GM18907 (cell line): ENCODE data around the gene KCNMA1.

Experiments used
- ATAC-seq: cut with Tn5 transposase; IDR thresholded peaks from one replicate; pipeline ENCODE4 v1.9.1; 2021; ENCODE audit warnings: mild to moderate bottlenecking, moderate library complexity; ENCODE audit not compliant: unreplicated experiment

Gene KCNMA1

DNA sequence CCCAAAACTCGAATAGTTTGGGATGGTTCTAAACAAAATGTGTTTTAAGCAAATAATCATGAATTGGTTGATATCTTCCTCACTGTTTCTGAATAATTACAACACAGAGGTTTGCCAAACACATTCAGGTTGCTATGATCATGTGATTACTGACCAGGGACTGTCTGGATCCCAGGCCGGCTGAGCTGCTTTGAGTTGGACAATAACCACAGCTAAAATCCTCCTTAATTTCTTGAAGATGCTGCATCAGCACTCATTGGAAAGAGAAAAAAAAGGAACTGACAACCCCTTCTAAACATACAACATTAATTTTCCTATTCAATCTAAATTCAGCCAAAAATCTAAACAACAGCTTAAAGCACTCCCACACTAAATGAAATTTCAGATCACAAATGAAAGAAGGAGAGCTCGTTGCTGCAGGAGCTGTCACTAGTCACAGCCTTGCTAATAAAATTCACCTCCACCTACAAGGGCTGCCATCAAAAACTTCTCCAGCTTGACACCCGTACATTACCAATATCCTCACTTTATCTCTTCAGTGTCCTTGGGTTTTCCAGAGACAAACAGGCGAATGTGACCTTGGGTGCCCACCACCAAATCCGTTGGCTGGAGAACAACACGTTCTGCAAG is 560.2 kb downstream of the KCNMA1 start:
- no peak for ATAC-seq

DNA sequence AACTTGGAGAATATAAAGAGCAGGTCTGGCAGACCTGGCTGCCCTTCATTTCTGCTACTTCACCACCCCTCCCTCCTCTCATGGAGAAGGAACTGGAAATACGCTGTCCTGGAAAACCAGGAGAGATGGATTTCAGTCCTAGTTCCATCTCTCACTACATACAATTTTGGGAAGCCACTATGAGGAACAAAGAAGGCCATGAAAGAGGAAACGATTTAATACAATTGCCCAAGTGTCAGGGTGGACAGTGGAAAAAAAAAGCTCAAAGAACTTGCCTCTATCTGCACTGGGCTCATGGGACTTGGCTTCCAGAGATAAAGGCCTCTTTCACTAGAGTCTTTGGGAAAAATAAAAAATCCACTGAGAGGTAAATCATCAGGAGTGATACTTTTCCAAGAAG is 561.7 kb downstream of the KCNMA1 start:
- no peak for ATAC-seq

DNA sequence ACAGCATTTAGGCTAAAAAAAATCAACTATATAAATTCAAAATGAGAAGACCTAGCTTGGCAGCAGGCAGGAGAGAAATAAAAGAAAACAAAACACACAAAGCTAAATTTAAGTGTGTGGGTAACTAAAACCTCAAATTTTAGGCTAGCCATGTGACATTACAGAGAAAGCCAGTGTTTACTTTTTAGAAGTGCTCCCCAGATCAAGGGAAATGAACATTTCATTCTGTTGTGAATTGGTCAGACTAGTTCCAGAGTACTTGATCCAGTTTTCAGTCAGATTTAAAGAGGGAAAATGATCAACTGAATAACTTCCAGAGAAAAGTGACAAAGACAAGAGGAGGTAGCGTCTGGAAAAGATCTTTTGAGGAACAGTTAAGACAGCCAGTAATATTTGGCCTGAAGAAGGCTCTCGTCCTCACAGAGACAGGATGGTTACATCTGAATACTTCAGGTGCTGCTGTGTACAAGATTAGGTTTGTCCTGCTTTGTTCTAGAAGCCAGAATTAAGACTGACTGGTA is 563.4 kb downstream of the KCNMA1 start:
- no peak for ATAC-seq

DNA sequence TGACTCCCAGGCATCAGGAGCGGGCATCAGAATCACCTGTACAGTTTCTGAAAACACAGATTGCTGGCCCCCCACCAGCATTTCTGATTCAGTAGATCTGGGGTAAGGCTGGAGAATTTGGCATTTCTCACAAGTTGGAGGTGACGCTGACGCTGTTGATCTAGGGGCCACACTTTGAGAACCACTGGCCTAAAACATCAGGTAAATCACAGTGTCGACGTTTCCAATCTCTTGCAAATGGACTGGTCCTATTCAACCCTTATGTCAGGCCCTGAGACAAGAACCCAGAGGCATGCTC is 564.0 kb downstream of the KCNMA1 start:
- no peak for ATAC-seq

- ATAC-seq = no peak
These were observed 564.6 kb downstream of the KCNMA1 start for GRCh38 chr10:77072836-77073662.

GRCh38 chr10:77072361-77072835 is 565.2 kb downstream of the KCNMA1 start:
- no peak for ATAC-seq

DNA sequence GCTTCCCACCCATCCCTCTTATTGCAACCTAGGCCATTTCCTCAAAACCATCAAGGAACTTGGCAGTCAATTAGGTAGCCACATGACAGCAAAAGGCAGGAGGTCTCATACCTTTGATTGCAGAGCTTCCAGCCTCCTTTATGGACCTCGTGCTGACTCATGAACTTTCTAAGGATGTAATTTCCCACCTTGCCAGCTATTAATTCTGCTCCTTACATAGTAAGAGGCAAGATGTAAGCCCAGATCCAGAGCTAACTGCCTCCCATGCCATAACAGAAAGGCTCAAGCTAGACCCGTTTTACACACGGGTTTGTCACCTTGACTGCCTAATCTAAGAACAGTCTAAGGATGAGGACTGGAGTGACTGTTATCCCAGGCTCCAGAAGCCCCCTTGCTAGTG is 565.7 kb downstream of the KCNMA1 start:
- ATAC-seq = no peak

GRCh38 chr10:77071001-77071511 is 566.6 kb downstream of the KCNMA1 start:
- ATAC-seq = no peak

DNA sequence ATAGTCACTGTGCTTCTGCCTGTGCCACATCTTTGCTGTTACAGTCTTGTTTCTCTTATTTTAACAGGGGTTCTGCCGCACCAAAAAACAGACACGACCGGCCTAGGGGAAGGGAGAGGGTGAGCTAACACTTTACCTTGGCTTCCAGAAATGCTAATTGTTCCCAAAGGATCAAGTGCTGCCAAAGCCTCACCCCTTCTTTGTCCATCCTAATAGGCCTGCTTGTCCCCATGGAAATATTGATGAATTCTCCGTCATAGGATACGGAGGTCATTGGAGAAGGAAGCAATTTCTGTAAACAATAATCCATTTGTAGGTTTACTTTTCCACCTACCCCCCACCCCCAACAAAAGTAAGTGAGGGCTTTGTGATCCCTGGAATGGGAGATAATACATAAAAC is 567.3 kb downstream of the KCNMA1 start:
- ATAC-seq = no peak

DNA sequence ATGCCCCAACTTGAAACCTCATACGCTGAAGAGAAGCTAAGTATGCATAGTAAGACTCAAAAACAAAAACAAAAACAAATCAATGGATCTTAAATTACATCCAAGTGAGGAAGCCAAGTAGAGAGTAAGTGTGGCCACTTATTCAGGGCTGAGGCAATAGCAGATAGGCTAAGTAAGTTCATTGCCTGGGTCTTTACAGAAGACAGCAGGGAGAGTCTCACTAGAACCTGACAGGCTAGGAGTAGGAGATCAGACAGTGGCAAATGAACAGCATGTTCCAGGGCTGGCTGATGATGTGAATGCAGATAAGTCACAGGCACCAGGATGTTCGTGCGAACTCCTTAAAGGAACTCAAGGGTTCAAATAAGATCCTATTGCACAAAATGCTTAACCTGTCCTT is 568.6 kb downstream of the KCNMA1 start:
- no peak for ATAC-seq

DNA sequence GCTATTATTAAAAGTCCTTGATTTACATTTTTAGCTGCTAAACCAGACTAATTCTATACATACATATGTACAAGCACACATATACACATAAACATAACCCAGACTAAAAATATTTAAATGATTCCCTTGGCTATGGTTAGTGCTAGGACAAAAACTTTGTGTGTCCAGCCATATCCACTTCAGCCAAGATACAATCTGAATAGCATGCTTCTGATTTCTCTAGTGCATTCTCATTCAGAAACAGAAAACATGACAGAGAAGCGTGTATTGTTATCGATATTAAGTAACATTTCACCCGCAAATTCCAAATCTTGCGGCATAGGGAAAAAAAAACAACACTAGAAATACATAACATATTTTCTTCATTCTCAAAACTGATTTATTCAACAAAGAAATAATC is 569.3 kb downstream of the KCNMA1 start:
- no peak for ATAC-seq

- no peak for ATAC-seq
These were observed 575.2 kb downstream of the KCNMA1 start for GRCh38 chr10:77062381-77062780.

DNA sequence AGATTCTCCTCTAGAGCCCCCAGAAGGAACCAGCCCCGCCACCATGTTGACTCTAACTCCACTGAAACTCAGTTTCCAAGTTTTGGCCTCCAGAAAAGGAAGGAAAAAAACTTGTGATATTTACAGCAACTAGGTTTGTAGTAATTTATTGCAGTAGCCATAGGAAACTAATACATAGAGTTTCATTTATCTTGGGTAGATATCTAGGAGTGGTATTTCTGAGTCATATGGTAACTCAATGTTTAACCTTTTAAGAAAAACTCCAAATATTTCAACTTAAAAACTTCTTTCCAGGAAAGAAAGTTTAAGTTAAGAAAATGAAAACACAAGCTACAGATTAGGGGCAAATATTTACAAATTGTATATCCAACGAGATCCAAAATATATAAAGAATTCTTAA is 576.7 kb downstream of the KCNMA1 start:
- no peak for ATAC-seq

- ATAC-seq = no peak
These were observed 581.0 kb downstream of the KCNMA1 start for GRCh38 chr10:77056650-77057049.

DNA sequence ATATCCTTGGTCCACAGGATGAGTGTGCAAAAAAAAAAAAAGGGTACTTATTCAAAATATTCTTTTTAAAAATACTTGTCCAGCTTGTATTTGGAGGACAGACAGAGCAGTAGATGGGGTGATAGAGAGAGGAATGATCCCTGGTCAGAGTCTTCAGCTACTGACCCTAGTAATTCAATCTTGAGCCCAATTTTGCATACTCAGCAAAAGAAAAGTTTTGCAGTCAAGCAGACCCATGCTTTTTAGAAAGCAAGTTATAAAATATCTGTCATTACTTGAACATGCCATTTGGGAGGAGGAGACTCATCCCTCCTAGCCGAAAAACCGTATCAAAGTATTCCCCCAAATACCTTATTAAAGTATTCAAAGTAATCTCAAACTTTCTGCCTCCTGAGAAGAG is 585.0 kb downstream of the KCNMA1 start:
- ATAC-seq = no peak

DNA sequence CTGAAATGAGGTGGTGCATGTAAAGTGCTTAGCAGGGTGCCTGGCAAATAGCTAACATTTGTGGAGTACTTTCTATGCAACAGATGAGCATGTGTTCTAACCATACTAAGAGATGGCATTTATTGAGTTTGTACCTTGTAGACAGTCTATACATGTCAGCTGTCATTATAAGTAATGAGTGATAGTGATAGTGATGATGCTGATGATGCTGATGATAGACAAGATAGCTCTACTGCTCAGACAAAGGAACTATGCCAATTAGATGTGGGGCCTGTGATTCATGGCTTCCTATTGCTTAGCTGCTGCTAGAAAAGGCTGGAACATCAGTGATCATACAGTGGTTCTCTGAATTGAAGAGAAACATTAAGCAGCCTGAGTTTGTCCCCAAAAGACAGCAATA is 585.8 kb downstream of the KCNMA1 start:
- no peak for ATAC-seq

DNA sequence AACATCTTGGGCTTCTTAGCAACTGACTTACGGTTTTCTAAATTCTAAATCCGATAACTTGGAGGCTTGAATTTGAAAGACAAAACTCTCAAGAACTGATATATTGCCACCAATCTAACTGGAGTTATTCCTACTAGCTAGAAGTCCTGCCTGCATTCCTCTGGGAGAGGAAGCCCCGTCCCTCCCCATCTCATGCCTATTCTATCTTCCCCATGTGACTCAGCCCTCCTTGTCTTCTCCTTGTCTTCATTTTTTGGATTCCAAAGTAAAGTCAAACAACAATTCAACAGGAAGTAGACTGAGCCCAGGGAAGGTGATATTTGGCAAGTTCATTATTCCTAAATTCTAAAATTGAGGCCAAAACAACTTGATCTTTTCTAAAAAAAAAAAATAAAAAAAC is 587.7 kb downstream of the KCNMA1 start:
- no peak for ATAC-seq

DNA sequence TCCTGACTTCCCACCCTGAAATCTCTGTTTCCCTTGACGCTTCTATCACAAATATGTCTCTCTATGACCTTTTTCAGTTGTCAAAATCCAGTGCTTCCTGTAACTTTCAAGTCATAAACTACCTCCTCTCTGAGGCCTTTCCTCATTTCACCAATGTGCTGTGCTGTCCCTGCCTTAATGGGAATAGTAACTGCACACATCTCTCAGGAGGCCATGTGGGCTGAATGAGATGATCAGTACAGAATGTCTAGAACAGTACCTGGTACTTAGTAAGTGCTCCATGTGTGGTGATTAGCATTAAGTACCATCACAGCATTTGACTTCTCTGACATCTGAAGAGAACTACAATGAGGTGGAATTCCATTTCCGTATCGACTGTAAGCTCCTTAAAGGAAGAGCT is 588.5 kb downstream of the KCNMA1 start:
- ATAC-seq = no peak

DNA sequence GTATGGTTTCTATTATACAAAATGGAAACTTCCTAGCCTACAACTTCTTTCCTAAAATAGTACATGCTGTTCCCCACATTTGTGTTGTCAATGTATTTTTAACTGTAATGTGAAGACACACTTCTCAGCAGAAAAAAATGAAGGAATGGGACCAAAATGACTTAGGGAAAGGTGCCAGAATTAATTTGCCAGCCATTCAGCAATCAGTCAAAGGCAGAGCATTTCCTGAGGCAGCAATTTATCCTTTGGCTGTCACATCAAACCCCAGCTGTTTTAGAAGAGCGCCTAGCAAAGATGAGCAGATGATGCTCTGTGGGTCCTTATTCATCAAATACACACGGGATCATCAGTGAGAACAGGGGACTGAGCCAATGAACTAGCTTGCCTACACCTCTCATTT is 592.5 kb downstream of the KCNMA1 start:
- no peak for ATAC-seq

DNA sequence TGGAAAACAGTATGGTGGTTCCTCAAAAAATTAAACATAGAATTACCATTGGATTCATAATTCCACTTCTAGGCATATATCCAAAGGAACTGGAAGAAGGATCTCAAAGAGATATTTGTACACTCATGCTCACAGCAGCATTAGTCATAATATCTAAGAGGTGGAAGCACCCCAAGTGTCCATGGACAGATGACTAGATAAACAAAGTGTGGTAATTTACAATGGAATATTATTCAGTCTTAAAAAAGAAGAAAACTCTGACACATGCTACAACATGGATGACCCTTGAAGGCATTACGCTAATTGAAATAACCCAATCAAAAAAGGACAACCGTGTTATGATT is 594.2 kb downstream of the KCNMA1 start:
- no peak for ATAC-seq

DNA sequence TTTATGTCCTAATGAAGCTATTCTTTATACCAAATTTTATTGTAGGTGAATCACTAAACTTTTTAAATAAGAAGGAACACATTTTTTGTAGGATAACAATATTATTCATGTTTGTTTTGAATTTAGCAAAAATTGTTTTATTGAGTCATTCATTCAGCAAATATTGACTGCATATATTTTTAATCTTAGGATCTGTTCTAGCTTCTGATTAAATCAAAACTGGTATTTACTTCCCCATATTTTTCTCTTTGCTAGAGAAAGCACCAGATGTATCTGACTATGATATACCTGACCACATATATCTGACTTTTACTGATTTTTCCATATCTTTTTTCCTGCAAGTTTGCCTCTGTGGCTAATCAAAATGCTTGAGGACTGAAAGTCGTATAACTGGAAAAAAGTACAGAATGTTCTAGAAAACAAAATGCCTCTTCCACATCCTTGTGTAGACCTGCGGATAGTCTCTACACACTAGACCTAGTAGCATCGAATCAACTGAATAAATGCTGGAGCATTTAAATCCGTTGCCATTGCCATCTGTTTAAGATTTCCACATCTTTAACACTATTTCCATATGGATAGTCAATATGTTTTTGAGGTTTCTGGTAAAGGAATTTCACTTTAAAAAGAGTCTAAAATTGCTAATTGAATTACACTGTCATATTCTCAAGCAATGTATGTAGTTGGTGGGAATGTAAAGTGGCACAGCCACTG is 594.7 kb downstream of the KCNMA1 start:
- no peak for ATAC-seq
